ENCODE results near the gene RAVER1. TPM values are rescaled to one million over a fixed set of nuclear protein-coding genes. Genes with fewer than 3 reads are reported as not detected.

The RAVER1 gene
- total RNA-seq, 1 donor from 2014 or later, result 76.7 TPM

GRCh38 chr19:10344780-10345179, 11.5 kb upstream of the RAVER1 start:
- intact Hi-C loops (cut with micrococcal nuclease), result no loop called here

- intact Hi-C loops (cut with micrococcal nuclease), result no loop called here
Measured at GRCh38 chr19:10343495-10343894, 10.2 kb upstream of the RAVER1 start.

GRCh38 chr19:10339977-10340376, 6.6 kb upstream of the RAVER1 start:
- intact Hi-C loops (cut with micrococcal nuclease), result loop anchor here (2.0 to 10.0 kb wide), 2 partner anchors 13 to 545 kb away; no protein-coding TSS in a partner anchor

GRCh38 chr19:10339380-10339960, 6.1 kb upstream of the RAVER1 start, which contains the start of gene ICAM3:
ICAM3 (minus strand) TSS chr19:10339624; CDS start chr19:10339614, 10 bp downstream.
- intact Hi-C loops (cut with micrococcal nuclease), result loop anchor here (2.0 to 10.0 kb wide), 2 partner anchors 13 to 545 kb away; no protein-coding TSS in a partner anchor

- intact Hi-C loops (cut with micrococcal nuclease), result loop anchor here (2.0 to 10.0 kb wide), 2 partner anchors 14 to 544 kb away; no protein-coding TSS in a partner anchor
Measured at GRCh38 chr19:10338940-10339339, 5.6 kb upstream of the RAVER1 start.

GRCh38 chr19:10336725-10337124, 3.4 kb upstream of the RAVER1 start:
- intact Hi-C loops (cut with micrococcal nuclease), result loop anchor here (10.0 kb wide), 1 partner anchor 542 kb away; no protein-coding TSS in a partner anchor

- intact Hi-C loops (cut with micrococcal nuclease), result loop anchor here (10.0 kb wide), 1 partner anchor 541 kb away; no protein-coding TSS in a partner anchor
Measured at GRCh38 chr19:10335352-10335985, 2.1 kb upstream of the RAVER1 start.

GRCh38 chr19:10334588-10335351, 1.4 kb upstream of the RAVER1 start:
- intact Hi-C loops (cut with micrococcal nuclease), result loop anchor here (5.0 to 10.0 kb wide), 2 partner anchors 517 to 540 kb away; partner anchors contain the start of gene FBXL12

- intact Hi-C loops (cut with micrococcal nuclease), result loop anchor here (1.0 to 10.0 kb wide), 16 partner anchors 18 to 1101 kb away; partner anchors contain the start of genes CDC37, FBXL12, FDX2 and ICAM1
Measured at GRCh38 chr19:10333758-10334587, 644 bp upstream of the RAVER1 start.

- intact Hi-C loops (cut with micrococcal nuclease), result loop anchor here (2.0 to 10.0 kb wide), 3 partner anchors 46 to 538 kb away; partner anchors contain the start of genes FBXL12 and ICAM4
Measured at GRCh38 chr19:10332158-10332964, 968 bp downstream of the RAVER1 start.

GRCh38 chr19:10329555-10329954, 3.8 kb downstream of the RAVER1 start:
- intact Hi-C loops (cut with micrococcal nuclease), result no loop called here

- intact Hi-C loops (cut with micrococcal nuclease), result no loop called here
Measured at GRCh38 chr19:10328558-10329429, 4.5 kb downstream of the RAVER1 start.

GRCh38 chr19:10327793-10328192, 5.5 kb downstream of the RAVER1 start:
- intact Hi-C loops (cut with micrococcal nuclease), result no loop called here

GRCh38 chr19:10325732-10326131, 7.6 kb downstream of the RAVER1 start:
- intact Hi-C loops (cut with micrococcal nuclease), result no loop called here

GRCh38 chr19:10321874-10322835, 11.2 kb downstream of the RAVER1 start:
- intact Hi-C loops (cut with micrococcal nuclease), result no loop called here

- intact Hi-C loops (cut with micrococcal nuclease), result no loop called here
Measured at GRCh38 chr19:10321417-10321797, 11.9 kb downstream of the RAVER1 start.

- intact Hi-C loops (cut with micrococcal nuclease), result no loop called here
Measured at GRCh38 chr19:10320602-10321416, 12.5 kb downstream of the RAVER1 start.
